ENCODE data around the gene SLC17A4.

DNA sequence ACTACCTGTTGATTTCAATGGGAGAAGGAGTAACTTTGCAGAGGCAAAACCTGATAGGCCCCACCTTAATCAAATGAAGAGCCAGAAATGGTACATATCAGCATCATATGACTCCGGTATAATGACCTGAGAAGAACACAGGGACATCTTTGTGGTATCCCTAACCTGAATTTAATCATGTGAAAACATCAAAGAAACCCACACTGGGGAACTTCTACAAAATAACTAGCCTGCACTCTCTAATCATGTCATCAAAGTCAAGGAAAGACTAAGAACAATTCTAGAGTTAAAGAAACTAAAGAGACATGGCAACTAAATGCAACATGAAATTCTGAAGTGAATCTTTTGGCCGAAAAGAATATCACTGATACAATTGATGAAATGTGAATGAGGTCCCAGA is 34.9 kb downstream of the SLC17A4 start:
- TF ChIP-seq, protein P1, sequence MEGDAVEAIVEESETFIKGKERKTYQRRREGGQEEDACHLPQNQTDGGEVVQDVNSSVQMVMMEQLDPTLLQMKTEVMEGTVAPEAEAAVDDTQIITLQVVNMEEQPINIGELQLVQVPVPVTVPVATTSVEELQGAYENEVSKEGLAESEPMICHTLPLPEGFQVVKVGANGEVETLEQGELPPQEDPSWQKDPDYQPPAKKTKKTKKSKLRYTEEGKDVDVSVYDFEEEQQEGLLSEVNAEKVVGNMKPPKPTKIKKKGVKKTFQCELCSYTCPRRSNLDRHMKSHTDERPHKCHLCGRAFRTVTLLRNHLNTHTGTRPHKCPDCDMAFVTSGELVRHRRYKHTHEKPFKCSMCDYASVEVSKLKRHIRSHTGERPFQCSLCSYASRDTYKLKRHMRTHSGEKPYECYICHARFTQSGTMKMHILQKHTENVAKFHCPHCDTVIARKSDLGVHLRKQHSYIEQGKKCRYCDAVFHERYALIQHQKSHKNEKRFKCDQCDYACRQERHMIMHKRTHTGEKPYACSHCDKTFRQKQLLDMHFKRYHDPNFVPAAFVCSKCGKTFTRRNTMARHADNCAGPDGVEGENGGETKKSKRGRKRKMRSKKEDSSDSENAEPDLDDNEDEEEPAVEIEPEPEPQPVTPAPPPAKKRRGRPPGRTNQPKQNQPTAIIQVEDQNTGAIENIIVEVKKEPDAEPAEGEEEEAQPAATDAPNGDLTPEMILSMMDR (IDR thresholded peaks at IDR 0.05) = no peak
- TF ChIP-seq POLR2A (IDR thresholded peaks at IDR 0.05) = no peak
